Measurements from ENCODE around the gene DYRK1A. TPM values are rescaled to one million over a fixed set of nuclear protein-coding genes. Genes with fewer than 3 reads are reported as not detected.

The DYRK1A gene
- polyA plus RNA-seq, 1 donor = 48.3 TPM

- no peaks in the 10 kb centered on the region for H3K4me1 ChIP-seq (ENCODE audit: control insufficient read depth, insufficient read depth, low read length)
- DNase-seq = no peak
- peaks cover 16% of the 10 kb centered on the region for H3K36me3 ChIP-seq (ENCODE audit: control insufficient read depth, insufficient read depth, low read length)
- WGBS (ENCODE audit: insufficient coverage, low lambda C conversion rate) = no CpG with 5 or more reads among the region's 5 CpGs
- no peak overlapping the region for H3K27ac ChIP-seq (ENCODE audit: low read length)
- H3K27me3 ChIP-seq (ENCODE audit: control insufficient read depth, insufficient read depth, low read length) = no peaks in the 10 kb centered on the region
- H3K9me3 ChIP-seq (ENCODE audit: control insufficient read depth, low read depth, low read length) = no peaks in the 10 kb centered on the region
- no peak overlapping the region for H3K4me3 ChIP-seq (ENCODE audit: low read length)
Observed at GRCh38 chr21:37446552-37446951, 80.0 kb downstream of the DYRK1A start.

DNA sequence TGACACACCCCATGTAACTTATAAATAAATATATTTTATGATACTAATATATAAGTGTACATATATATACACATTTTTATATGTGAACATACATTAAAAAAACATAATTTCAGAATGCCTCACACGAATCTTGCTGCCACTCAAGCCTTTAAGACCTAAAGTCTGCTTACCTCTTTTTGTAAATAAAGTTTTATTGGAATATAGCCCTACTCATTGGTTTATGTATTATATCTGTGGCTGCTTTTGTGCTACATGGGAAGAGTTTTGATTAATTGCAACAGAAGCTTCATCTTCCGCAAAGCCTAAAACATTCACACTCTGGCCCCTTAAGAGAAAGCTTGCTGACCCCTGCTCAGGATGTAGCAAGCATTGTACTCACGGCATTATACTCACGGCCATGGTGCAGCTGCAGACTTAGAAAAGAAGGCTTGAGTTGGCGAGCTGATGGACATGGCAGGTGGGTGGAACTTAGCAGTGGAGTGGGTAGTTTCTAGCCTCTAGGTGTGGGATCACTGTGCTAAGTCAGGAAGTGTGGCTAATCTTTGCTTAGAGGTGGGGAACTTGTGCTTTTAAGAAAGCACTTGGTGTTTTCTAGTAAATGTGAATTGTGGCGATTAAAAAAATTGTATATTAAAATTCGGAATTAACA, 80.8 kb downstream of the DYRK1A start:
- Histone ChIP-seq H3K9me3 (ENCODE audit: control insufficient read depth, low read depth, low read length) (no peaks in the 10 kb centered on the region), H3K27me3 (ENCODE audit: control insufficient read depth, insufficient read depth, low read length) (no peaks in the 10 kb centered on the region), H3K4me1 (ENCODE audit: control insufficient read depth, insufficient read depth, low read length) (no peaks in the 10 kb centered on the region), H3K4me3 (ENCODE audit: low read length) (no peak overlapping the region), H3K36me3 (ENCODE audit: control insufficient read depth, insufficient read depth, low read length) (peaks cover 18% of the 10 kb centered on the region), H3K27ac (ENCODE audit: low read length) (no peak overlapping the region)
- DNase-seq = no peak
- no CpG with 5 or more reads among the region's 7 CpGs for WGBS (ENCODE audit: insufficient coverage, low lambda C conversion rate)

DNA sequence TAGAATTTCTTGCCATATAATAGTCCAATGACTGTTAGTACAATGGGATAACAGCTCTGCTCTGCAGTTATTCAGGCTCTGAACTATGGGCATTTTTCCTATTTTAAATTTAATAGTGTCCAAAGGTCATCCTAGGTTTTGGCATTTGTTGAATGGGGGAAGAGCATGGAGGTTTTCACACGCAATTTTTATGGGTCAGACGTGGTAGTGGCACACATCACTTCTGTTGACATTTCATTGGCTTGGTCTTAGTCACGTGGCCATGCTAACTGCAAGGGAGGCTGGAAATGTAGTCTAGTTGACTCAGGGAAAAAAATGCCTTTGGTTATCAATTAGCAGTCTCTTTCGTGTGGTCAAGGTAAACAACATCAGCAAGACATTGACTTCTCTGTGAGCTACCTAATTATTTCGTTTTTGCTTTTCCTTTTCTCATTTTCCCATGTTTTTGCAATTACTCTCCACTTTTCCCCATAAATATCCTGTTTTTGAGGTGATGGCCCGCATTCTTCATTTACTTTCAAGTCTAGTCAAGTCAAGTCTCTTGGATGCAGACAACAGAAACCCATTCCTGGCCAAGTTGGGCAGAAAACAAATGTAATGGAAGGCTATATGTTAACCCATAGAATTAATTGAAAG, 82.8 kb downstream of the DYRK1A start:
- Histone ChIP-seq H3K9me3 (ENCODE audit: control insufficient read depth, low read depth, low read length) (no peaks in the 10 kb centered on the region), H3K27me3 (ENCODE audit: control insufficient read depth, insufficient read depth, low read length) (no peaks in the 10 kb centered on the region), H3K27ac (ENCODE audit: low read length) (no peak overlapping the region), H3K4me1 (ENCODE audit: control insufficient read depth, insufficient read depth, low read length) (no peaks in the 10 kb centered on the region), H3K4me3 (ENCODE audit: low read length) (no peak overlapping the region), H3K36me3 (ENCODE audit: control insufficient read depth, insufficient read depth, low read length) (peaks cover 13% of the 10 kb centered on the region)
- WGBS (ENCODE audit: insufficient coverage, low lambda C conversion rate) = 75% methylated on average over 2 of the region's 6 CpGs
- no peak for DNase-seq

DNA sequence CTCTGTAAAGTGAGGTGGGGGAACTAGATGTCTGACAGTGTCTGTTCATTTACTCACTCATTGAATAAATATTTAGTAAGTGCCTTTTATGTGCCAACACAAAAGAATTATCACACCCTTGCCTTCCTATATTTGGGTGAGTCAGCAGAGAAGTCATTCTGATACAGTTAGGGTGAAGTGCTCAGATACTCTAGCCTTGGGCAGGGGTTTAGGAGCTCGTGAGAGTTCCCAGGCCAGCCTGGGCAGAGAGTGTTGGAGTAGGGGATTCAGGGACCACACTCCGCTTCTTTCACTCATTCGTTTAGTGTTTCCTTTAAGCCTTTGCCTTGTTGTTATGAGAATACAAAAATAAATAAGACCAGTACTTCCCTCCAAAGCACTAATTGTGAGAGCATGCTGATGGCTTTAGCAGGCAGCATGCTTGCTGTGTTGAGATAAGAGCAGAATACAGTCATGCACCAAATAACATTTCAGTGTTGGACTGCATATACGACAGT, 83.9 kb downstream of the DYRK1A start:
- no peak overlapping the region for H3K27ac ChIP-seq (ENCODE audit: low read length)
- H3K9me3 ChIP-seq (ENCODE audit: control insufficient read depth, low read depth, low read length) = no peaks in the 10 kb centered on the region
- peaks cover 13% of the 10 kb centered on the region for H3K36me3 ChIP-seq (ENCODE audit: control insufficient read depth, insufficient read depth, low read length)
- H3K4me3 ChIP-seq (ENCODE audit: low read length) = no peak overlapping the region
- no peak for DNase-seq
- no peaks in the 10 kb centered on the region for H3K27me3 ChIP-seq (ENCODE audit: control insufficient read depth, insufficient read depth, low read length)
- H3K4me1 ChIP-seq (ENCODE audit: control insufficient read depth, insufficient read depth, low read length) = no peaks in the 10 kb centered on the region
- WGBS (ENCODE audit: insufficient coverage, low lambda C conversion rate) = no CpG with 5 or more reads among the region's 4 CpGs

- Histone ChIP-seq H3K27ac (ENCODE audit: low read length) (no peak overlapping the region), H3K4me1 (ENCODE audit: control insufficient read depth, insufficient read depth, low read length) (no peaks in the 10 kb centered on the region), H3K36me3 (ENCODE audit: control insufficient read depth, insufficient read depth, low read length) (peaks cover 15% of the 10 kb centered on the region), H3K27me3 (ENCODE audit: control insufficient read depth, insufficient read depth, low read length) (no peaks in the 10 kb centered on the region), H3K9me3 (ENCODE audit: control insufficient read depth, low read depth, low read length) (no peaks in the 10 kb centered on the region), H3K4me3 (ENCODE audit: low read length) (no peak overlapping the region)
- WGBS (ENCODE audit: insufficient coverage, low lambda C conversion rate) = no CpG with 5 or more reads among the region's 16 CpGs
- no peak for DNase-seq
Observed at GRCh38 chr21:37451446-37451845, 84.9 kb downstream of the DYRK1A start.

DNA sequence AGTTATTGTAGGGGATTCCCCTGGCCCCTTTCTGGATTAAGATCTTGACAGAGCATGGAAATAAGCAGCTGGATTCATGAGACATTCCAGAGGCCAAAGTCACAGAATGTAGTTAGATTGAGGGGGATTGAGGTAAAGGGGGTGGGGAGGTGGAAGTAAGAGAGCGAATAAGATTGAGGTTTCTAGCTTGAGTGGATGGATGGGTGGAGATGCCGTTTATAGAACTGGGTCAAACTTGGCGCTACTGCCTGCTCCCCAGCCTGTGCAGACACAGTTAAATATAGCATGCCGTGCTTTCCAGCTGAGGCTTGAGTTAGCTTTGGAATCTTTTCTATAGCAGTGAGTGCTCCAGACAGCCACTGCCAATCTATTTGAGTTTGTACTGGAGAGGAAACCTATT, 85.7 kb downstream of the DYRK1A start:
- Histone ChIP-seq H3K4me1 (ENCODE audit: control insufficient read depth, insufficient read depth, low read length) (no peaks in the 10 kb centered on the region), H3K4me3 (ENCODE audit: low read length) (no peak overlapping the region), H3K27ac (ENCODE audit: low read length) (no peak overlapping the region), H3K9me3 (ENCODE audit: control insufficient read depth, low read depth, low read length) (no peaks in the 10 kb centered on the region), H3K27me3 (ENCODE audit: control insufficient read depth, insufficient read depth, low read length) (no peaks in the 10 kb centered on the region), H3K36me3 (ENCODE audit: control insufficient read depth, insufficient read depth, low read length) (peaks cover 15% of the 10 kb centered on the region)
- no CpG with 5 or more reads among the region's 4 CpGs for WGBS (ENCODE audit: insufficient coverage, low lambda C conversion rate)
- DNase-seq = peak; percentile 26 to 33

DNA sequence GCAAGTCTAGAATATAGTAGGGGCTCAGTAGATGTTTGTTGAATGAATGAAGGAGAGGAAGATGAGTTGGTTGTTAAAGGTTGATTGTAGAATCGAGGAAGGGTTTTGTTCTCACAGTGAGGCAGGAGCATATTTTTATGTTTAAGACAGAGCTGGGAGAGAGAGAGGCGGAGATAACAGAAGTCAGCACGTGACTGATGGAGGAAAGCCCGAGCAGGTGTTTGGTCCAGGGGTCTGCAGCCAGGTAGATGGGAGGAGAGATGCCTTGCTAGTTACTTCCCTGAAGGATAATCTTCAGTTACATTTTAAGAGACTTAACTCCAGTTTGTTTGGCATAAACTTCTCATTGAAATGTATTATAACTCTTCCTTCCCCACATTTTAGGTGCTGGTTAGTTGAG, 86.8 kb downstream of the DYRK1A start:
- no peaks in the 10 kb centered on the region for H3K4me1 ChIP-seq (ENCODE audit: control insufficient read depth, insufficient read depth, low read length)
- H3K36me3 ChIP-seq (ENCODE audit: control insufficient read depth, insufficient read depth, low read length) = peaks cover 15% of the 10 kb centered on the region
- no peak overlapping the region for H3K27ac ChIP-seq (ENCODE audit: low read length)
- no peak overlapping the region for H3K4me3 ChIP-seq (ENCODE audit: low read length)
- DNase-seq = no peak
- 80% methylated on average over 1 of the region's 4 CpGs for WGBS (ENCODE audit: insufficient coverage, low lambda C conversion rate)
- H3K9me3 ChIP-seq (ENCODE audit: control insufficient read depth, low read depth, low read length) = no peaks in the 10 kb centered on the region
- H3K27me3 ChIP-seq (ENCODE audit: control insufficient read depth, insufficient read depth, low read length) = no peaks in the 10 kb centered on the region

DNA sequence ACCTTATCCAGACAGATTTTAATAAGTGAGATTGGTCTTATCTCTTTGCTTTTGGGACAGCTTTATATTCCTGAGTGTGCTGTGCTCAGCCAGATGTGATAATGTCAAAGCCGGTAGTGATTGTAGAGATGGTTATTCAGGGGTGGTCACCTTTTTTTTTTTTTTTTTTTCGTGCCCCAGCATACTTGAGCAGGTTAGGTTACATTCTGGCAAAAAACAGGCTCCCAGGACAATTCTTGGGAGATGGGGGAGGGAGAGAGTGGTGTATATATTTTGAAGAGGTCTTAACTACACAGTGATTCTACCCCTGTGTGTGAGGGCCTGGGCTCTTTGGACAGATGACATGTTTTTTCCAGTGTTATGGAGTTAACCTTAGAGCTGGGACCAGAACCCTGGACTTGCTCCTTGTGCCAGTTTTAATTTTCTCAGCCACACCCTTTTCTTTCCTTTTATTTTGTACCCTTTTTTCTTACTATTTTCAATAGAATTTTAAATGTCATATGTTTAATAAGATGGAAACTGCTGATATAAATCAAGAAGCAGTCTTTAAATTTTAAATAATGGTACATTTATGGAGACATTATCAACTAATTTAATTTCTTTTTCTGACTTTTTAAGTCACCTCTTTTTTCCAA, 88.4 kb downstream of the DYRK1A start:
- no peak overlapping the region for H3K27ac ChIP-seq (ENCODE audit: low read length)
- H3K9me3 ChIP-seq (ENCODE audit: control insufficient read depth, low read depth, low read length) = no peaks in the 10 kb centered on the region
- H3K4me3 ChIP-seq (ENCODE audit: low read length) = no peak overlapping the region
- no peaks in the 10 kb centered on the region for H3K27me3 ChIP-seq (ENCODE audit: control insufficient read depth, insufficient read depth, low read length)
- DNase-seq = no peak
- peaks cover 5% of the 10 kb centered on the region for H3K4me1 ChIP-seq (ENCODE audit: control insufficient read depth, insufficient read depth, low read length)
- WGBS (ENCODE audit: insufficient coverage, low lambda C conversion rate) = no CpG with 5 or more reads among the region's 2 CpGs
- H3K36me3 ChIP-seq (ENCODE audit: control insufficient read depth, insufficient read depth, low read length) = peaks cover 9% of the 10 kb centered on the region

DNA sequence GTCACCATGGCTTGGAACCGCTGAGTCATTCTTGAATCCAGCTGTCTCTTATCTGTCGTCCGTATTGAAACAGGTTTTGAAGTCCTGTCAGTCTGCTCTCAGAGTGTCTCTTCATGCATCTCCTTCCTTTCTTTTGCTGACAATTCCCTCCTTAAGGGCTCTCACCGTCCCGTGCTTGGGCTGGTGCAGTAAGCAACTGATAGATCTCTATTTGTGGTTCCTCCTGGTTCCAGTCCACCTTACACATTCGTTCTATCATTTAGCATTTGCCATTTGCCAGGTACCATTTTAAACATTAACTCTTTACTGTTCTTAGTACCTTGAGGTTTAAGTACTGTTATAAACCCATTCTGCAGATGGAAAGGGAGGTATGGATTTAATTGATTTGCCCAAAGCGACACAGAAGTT, 88.9 kb downstream of the DYRK1A start:
- DNase-seq = peak; percentile 16 to 28
- H3K4me1 ChIP-seq (ENCODE audit: control insufficient read depth, insufficient read depth, low read length) = peaks cover 5% of the 10 kb centered on the region
- 33% methylated on average over 1 of the region's 7 CpGs for WGBS (ENCODE audit: insufficient coverage, low lambda C conversion rate)
- no peak overlapping the region for H3K27ac ChIP-seq (ENCODE audit: low read length)
- no peaks in the 10 kb centered on the region for H3K27me3 ChIP-seq (ENCODE audit: control insufficient read depth, insufficient read depth, low read length)
- H3K9me3 ChIP-seq (ENCODE audit: control insufficient read depth, low read depth, low read length) = no peaks in the 10 kb centered on the region
- H3K4me3 ChIP-seq (ENCODE audit: low read length) = no peak overlapping the region
- peaks cover 4% of the 10 kb centered on the region for H3K36me3 ChIP-seq (ENCODE audit: control insufficient read depth, insufficient read depth, low read length)

- H3K4me1 ChIP-seq (ENCODE audit: control insufficient read depth, insufficient read depth, low read length) = peaks cover 9% of the 10 kb centered on the region
Observed at GRCh38 chr21:37458669-37459276, 92.2 kb downstream of the DYRK1A start.

More at GRCh38 chr21:37458669-37459276, 92.2 kb downstream of the DYRK1A start:
- Histone ChIP-seq H3K27ac (ENCODE audit: low read length) (no peak overlapping the region), H3K9me3 (ENCODE audit: control insufficient read depth, low read depth, low read length) (no peaks in the 10 kb centered on the region), H3K36me3 (ENCODE audit: control insufficient read depth, insufficient read depth, low read length) (peaks cover 2% of the 10 kb centered on the region), H3K27me3 (ENCODE audit: control insufficient read depth, insufficient read depth, low read length) (no peaks in the 10 kb centered on the region), H3K4me3 (ENCODE audit: low read length) (no peak overlapping the region)
- DNase-seq = peak; percentile 37 to 67
- WGBS (ENCODE audit: insufficient coverage, low lambda C conversion rate) = no CpG with 5 or more reads among the region's 7 CpGs

All from large intestine (tissue), 3 donors.